Measurements from ENCODE around the gene ATP8B4.
A peak's percentile ranks its signal among the peaks of the same experiment; 100 is the strongest.

ATP8B4 gene

GRCh38 chr15:50051811-50052419, 67.1 kb downstream of the ATP8B4 start:
- ATAC-seq = peak; percentile 84
- TF ChIP-seq PPARA (CRISPR knock-in tag; IDR thresholded peaks at IDR 0.05; ENCODE audit: borderline replicate concordance) (no peak), ARNTL (CRISPR knock-in tag; IDR thresholded peaks at IDR 0.05; ENCODE audit: borderline replicate concordance, low read depth) (no peak)

GRCh38 chr15:50050986-50051743, 67.9 kb downstream of the ATP8B4 start:
- TF ChIP-seq POU6F1 (CRISPR knock-in tag; IDR thresholded peaks at IDR 0.05; ENCODE audit: borderline replicate concordance, low read depth) (no peak), CSRNP3 (CRISPR knock-in tag; IDR thresholded peaks at IDR 0.05) (no peak), ARNTL (CRISPR knock-in tag; IDR thresholded peaks at IDR 0.05; ENCODE audit: borderline replicate concordance, low read depth) (no peak), TSHZ2 (CRISPR knock-in tag; IDR thresholded peaks at IDR 0.05) (no peak), ZNF565 (CRISPR knock-in tag; conservative IDR thresholded peaks at IDR 0.05; ENCODE audit: low read depth) (no peak), ESRRG (CRISPR knock-in tag; IDR thresholded peaks at IDR 0.05) (no peak), PATZ1 (CRISPR knock-in tag; IDR thresholded peaks at IDR 0.05; ENCODE audit: borderline replicate concordance) (no peak), TCF4 (CRISPR knock-in tag; IDR thresholded peaks at IDR 0.05; ENCODE audit: borderline replicate concordance) (no peak), ZC3H10 (CRISPR knock-in tag; IDR thresholded peaks at IDR 0.05) (no peak), ZNF8 (CRISPR knock-in tag; IDR thresholded peaks at IDR 0.05) (no peak), CSDC2 (CRISPR knock-in tag; IDR thresholded peaks at IDR 0.05) (no peak), BACH2 (CRISPR knock-in tag; IDR thresholded peaks at IDR 0.05; ENCODE audit: borderline replicate concordance) (no peak)
- no peak for ATAC-seq

- no peak for ATAC-seq
- TF ChIP-seq ESRRG (CRISPR knock-in tag; IDR thresholded peaks at IDR 0.05) (no peak), ZFP30 (CRISPR knock-in tag; IDR thresholded peaks at IDR 0.05) (no peak), TCF4 (CRISPR knock-in tag; IDR thresholded peaks at IDR 0.05; ENCODE audit: borderline replicate concordance) (no peak), ZNF70 (CRISPR knock-in tag; IDR thresholded peaks at IDR 0.05) (no peak), SNAI2 (CRISPR knock-in tag; IDR thresholded peaks at IDR 0.05) (no peak), BACH2 (CRISPR knock-in tag; IDR thresholded peaks at IDR 0.05; ENCODE audit: borderline replicate concordance) (no peak), RARB (CRISPR knock-in tag; IDR thresholded peaks at IDR 0.05) (no peak), ZNF565 (CRISPR knock-in tag; conservative IDR thresholded peaks at IDR 0.05; ENCODE audit: low read depth) (no peak), TOX (CRISPR knock-in tag; IDR thresholded peaks at IDR 0.05; ENCODE audit: borderline replicate concordance) (no peak), ZNF8 (CRISPR knock-in tag; IDR thresholded peaks at IDR 0.05) (no peak), ARNTL (CRISPR knock-in tag; IDR thresholded peaks at IDR 0.05; ENCODE audit: borderline replicate concordance, low read depth) (no peak), CSDC2 (CRISPR knock-in tag; IDR thresholded peaks at IDR 0.05) (no peak), OSR1 (CRISPR knock-in tag; IDR thresholded peaks at IDR 0.05) (no peak), ZFP3 (CRISPR knock-in tag; IDR thresholded peaks at IDR 0.05) (no peak), ZC3H10 (CRISPR knock-in tag; IDR thresholded peaks at IDR 0.05) (no peak), ISL1 (CRISPR knock-in tag; IDR thresholded peaks at IDR 0.05) (no peak), PATZ1 (CRISPR knock-in tag; IDR thresholded peaks at IDR 0.05; ENCODE audit: borderline replicate concordance) (no peak), CREB5 (CRISPR knock-in tag; IDR thresholded peaks at IDR 0.05; ENCODE audit: low read depth) (no peak), PPARA (CRISPR knock-in tag; IDR thresholded peaks at IDR 0.05; ENCODE audit: borderline replicate concordance) (no peak)
Measured at GRCh38 chr15:50049871-50050270, 69.2 kb downstream of the ATP8B4 start.
